Putamen (tissue), 1 donor: ENCODE data around the gene ACOX3.

ENCODE experiments used
- DNase-seq: peaks from one replicate; pipeline ENCODE4 v3.0.0-alpha.2; 2016; ENCODE audit warnings: low spot score

The ACOX3 gene

GRCh38 chr4:8334786-8335460, 105.6 kb downstream of the ACOX3 start:
- DNase-seq: no peak

GRCh38 chr4:8333726-8334460, 106.6 kb downstream of the ACOX3 start:
- DNase-seq: no peak

- DNase-seq: no peak
Measured at GRCh38 chr4:8332891-8333331, 107.6 kb downstream of the ACOX3 start.

- no peak for DNase-seq
Measured at GRCh38 chr4:8332038-8332857, 108.3 kb downstream of the ACOX3 start.

- DNase-seq: no peak
Measured at GRCh38 chr4:8331575-8331955, 109.0 kb downstream of the ACOX3 start.

- peak; percentile 17 for DNase-seq
Measured at GRCh38 chr4:8330821-8331574, 109.5 kb downstream of the ACOX3 start.

- DNase-seq: no peak
Measured at GRCh38 chr4:8329859-8330761, 110.4 kb downstream of the ACOX3 start.

- DNase-seq: no peak
Measured at GRCh38 chr4:8329560-8329858, 111.0 kb downstream of the ACOX3 start.

- no peak for DNase-seq
Measured at GRCh38 chr4:8328866-8329559, 111.5 kb downstream of the ACOX3 start.

GRCh38 chr4:8328456-8328855, 112.1 kb downstream of the ACOX3 start:
- no peak for DNase-seq

GRCh38 chr4:8326206-8326605, 114.3 kb downstream of the ACOX3 start:
- no peak for DNase-seq

GRCh38 chr4:8325291-8325973, 115.1 kb downstream of the ACOX3 start:
- no peak for DNase-seq

GRCh38 chr4:8324640-8325239, 115.8 kb downstream of the ACOX3 start:
- DNase-seq: no peak

- no peak for DNase-seq
Measured at GRCh38 chr4:8323947-8324555, 116.5 kb downstream of the ACOX3 start.

GRCh38 chr4:8322794-8323704, 117.5 kb downstream of the ACOX3 start:
- DNase-seq: no peak

GRCh38 chr4:8321771-8322170, 118.8 kb downstream of the ACOX3 start:
- DNase-seq: no peak

- no peak for DNase-seq
Measured at GRCh38 chr4:8321220-8321619, 119.3 kb downstream of the ACOX3 start.

GRCh38 chr4:8320386-8320750, 120.2 kb downstream of the ACOX3 start:
- DNase-seq: no peak
